HG02943 (cell line): ENCODE data around the gene RUNX2.

Experiments used
- ATAC-seq: cut with Tn5 transposase; IDR thresholded peaks from one replicate; pipeline ENCODE4 v1.9.1; 2021; ENCODE audit warnings: mild to moderate bottlenecking, low read depth, moderate library complexity; ENCODE audit not compliant: unreplicated experiment

The RUNX2 gene

GRCh38 chr6:45572833-45573232, 244.7 kb downstream of the RUNX2 start:
- ATAC-seq: no peak

GRCh38 chr6:45574014-45574461, 245.9 kb downstream of the RUNX2 start:
- no peak for ATAC-seq

- no peak for ATAC-seq
These were observed 246.8 kb downstream of the RUNX2 start for GRCh38 chr6:45574885-45575284.

GRCh38 chr6:45576648-45577624, 248.8 kb downstream of the RUNX2 start:
- ATAC-seq: no peak

GRCh38 chr6:45577836-45578504, 249.8 kb downstream of the RUNX2 start:
- ATAC-seq: no peak

GRCh38 chr6:45584127-45584526, 256.0 kb downstream of the RUNX2 start:
- ATAC-seq: no peak

- ATAC-seq: no peak
These were observed 258.4 kb downstream of the RUNX2 start for GRCh38 chr6:45586216-45587171.

GRCh38 chr6:45587229-45588060, 259.3 kb downstream of the RUNX2 start:
- ATAC-seq: no peak

GRCh38 chr6:45589367-45589766, 261.2 kb downstream of the RUNX2 start:
- ATAC-seq: no peak

GRCh38 chr6:45590226-45590625, 262.1 kb downstream of the RUNX2 start:
- no peak for ATAC-seq

- ATAC-seq: no peak
These were observed 262.6 kb downstream of the RUNX2 start for GRCh38 chr6:45590696-45591184.

- ATAC-seq: no peak
These were observed 263.2 kb downstream of the RUNX2 start for GRCh38 chr6:45591306-45591705.

- no peak for ATAC-seq
These were observed 263.8 kb downstream of the RUNX2 start for GRCh38 chr6:45591890-45592289.

- no peak for ATAC-seq
These were observed 264.9 kb downstream of the RUNX2 start for GRCh38 chr6:45592991-45593390.

- no peak for ATAC-seq
These were observed 267.1 kb downstream of the RUNX2 start for GRCh38 chr6:45595010-45595851.

GRCh38 chr6:45597424-45597823, 269.3 kb downstream of the RUNX2 start:
- no peak for ATAC-seq

- no peak for ATAC-seq
These were observed 270.9 kb downstream of the RUNX2 start for GRCh38 chr6:45599053-45599452.

- ATAC-seq: no peak
These were observed 277.8 kb downstream of the RUNX2 start for GRCh38 chr6:45605971-45606370.
